Measurements from ENCODE around the gene PPT2. TPM values are rescaled to one million over a fixed set of nuclear protein-coding genes. Genes with fewer than 3 reads are reported as not detected.

The PPT2 gene
- total RNA-seq, 2 experiments from 2014 or later = 8.7 to 8.9 TPM

- intact Hi-C loops (cut with DNase I, micrococcal nuclease) = loop anchor here in 1 of 2 experiments (5.0 to 10.0 kb wide), 5 partner anchors 534 to 1984 kb away; partner anchors contain the start of genes BRD2, C6orf47, CSNK2B and GPANK1
- H3K27ac Mint-ChIP-seq = no peak overlapping the region
- DNase-seq = peak in 1 of 14 experiments; percentile 30
- Histone ChIP-seq H3K27ac (ENCODE audit: low read depth in 1 of 2, low read length in 2 of 2) (no peak overlapping the region), H3K4me1 (ENCODE audit: insufficient read depth, low read length) (peaks cover 32% of the 10 kb centered on the region), H3K4me3 (ENCODE audit: low read length) (no peak overlapping the region), H3K27me3 (ENCODE audit: control insufficient read depth in 1 of 2, insufficient read depth in 2 of 2, low read length in 2 of 2) (no peaks in the 10 kb centered on the region), H3K36me3 (ENCODE audit: insufficient read depth, low read length) (no peaks in the 10 kb centered on the region), H3K9me3 (ENCODE audit: control insufficient read depth in 1 of 2, insufficient read depth in 1 of 2, low read length in 2 of 2) (no peaks in the 10 kb centered on the region)
- H3K4me3 Mint-ChIP-seq = peak overlapping the region; percentile 38
- H3K4me1 Mint-ChIP-seq (ENCODE audit: low read depth) = peaks cover 30% of the 10 kb centered on the region
- TF ChIP-seq, protein P1, sequence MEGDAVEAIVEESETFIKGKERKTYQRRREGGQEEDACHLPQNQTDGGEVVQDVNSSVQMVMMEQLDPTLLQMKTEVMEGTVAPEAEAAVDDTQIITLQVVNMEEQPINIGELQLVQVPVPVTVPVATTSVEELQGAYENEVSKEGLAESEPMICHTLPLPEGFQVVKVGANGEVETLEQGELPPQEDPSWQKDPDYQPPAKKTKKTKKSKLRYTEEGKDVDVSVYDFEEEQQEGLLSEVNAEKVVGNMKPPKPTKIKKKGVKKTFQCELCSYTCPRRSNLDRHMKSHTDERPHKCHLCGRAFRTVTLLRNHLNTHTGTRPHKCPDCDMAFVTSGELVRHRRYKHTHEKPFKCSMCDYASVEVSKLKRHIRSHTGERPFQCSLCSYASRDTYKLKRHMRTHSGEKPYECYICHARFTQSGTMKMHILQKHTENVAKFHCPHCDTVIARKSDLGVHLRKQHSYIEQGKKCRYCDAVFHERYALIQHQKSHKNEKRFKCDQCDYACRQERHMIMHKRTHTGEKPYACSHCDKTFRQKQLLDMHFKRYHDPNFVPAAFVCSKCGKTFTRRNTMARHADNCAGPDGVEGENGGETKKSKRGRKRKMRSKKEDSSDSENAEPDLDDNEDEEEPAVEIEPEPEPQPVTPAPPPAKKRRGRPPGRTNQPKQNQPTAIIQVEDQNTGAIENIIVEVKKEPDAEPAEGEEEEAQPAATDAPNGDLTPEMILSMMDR (IDR thresholded peaks at IDR 0.05) = no peak
- peaks cover 3% of the 10 kb centered on the region for H3K36me3 Mint-ChIP-seq (ENCODE audit: low read depth)
- H3K27me3 Mint-ChIP-seq = no peaks in the 10 kb centered on the region
- POLR2A ChIA-PET = interaction anchor here (12.1 kb wide), 1 partner anchor 19 kb away, joined by 242 read pairs; the partner anchor contains the start of genes AGPAT1 and RNF5
- no peak for ATAC-seq (ENCODE audit: poor library complexity)
- CTCF ChIA-PET = no interaction called here
- H3K9me3 Mint-ChIP-seq = no peaks in the 10 kb centered on the region
Observed at GRCh38 chr6:32198866-32199265, 44.9 kb downstream of the PPT2 start.

- H3K4me1 Mint-ChIP-seq (ENCODE audit: low read depth) = peaks cover 12% of the 10 kb centered on the region
- H3K4me1 ChIP-seq (ENCODE audit: insufficient read depth, low read length) = peaks cover 15% of the 10 kb centered on the region
- H3K27me3 ChIP-seq (ENCODE audit: control insufficient read depth in 1 of 2, insufficient read depth in 2 of 2, low read length in 2 of 2) = peaks cover 0 to 2% of the 10 kb centered on the region in 2 experiments
- no peak for ATAC-seq (ENCODE audit: poor library complexity)
- H3K27ac ChIP-seq (ENCODE audit: low read depth in 1 of 2, low read length in 2 of 2) = no peak overlapping the region
- H3K9me3 Mint-ChIP-seq = no peaks in the 10 kb centered on the region
- ChIA-PET CTCF (no interaction called here), POLR2A (no interaction called here)
- intact Hi-C loops (cut with DNase I, micrococcal nuclease) = loop anchor here in 1 of 2 experiments (5.0 kb wide), 1 partner anchor 41 kb away; no protein-coding TSS in a partner anchor
- peak in 1 of 14 experiments; percentile 16 for DNase-seq
- H3K27ac Mint-ChIP-seq = no peak overlapping the region
- H3K9me3 ChIP-seq (ENCODE audit: control insufficient read depth in 1 of 2, insufficient read depth in 1 of 2, low read length in 2 of 2) = no peaks in the 10 kb centered on the region
- H3K4me3 Mint-ChIP-seq = no peak overlapping the region
- no peaks in the 10 kb centered on the region for H3K36me3 Mint-ChIP-seq (ENCODE audit: low read depth)
- peaks cover 3% of the 10 kb centered on the region for H3K27me3 Mint-ChIP-seq
- H3K4me3 ChIP-seq (ENCODE audit: low read length) = no peak overlapping the region
- TF ChIP-seq, protein P1 (IDR thresholded peaks at IDR 0.05) = no peak
- H3K36me3 ChIP-seq (ENCODE audit: insufficient read depth, low read length) = no peaks in the 10 kb centered on the region
Observed at GRCh38 chr6:32200711-32201475, 47.0 kb downstream of the PPT2 start.

DNA sequence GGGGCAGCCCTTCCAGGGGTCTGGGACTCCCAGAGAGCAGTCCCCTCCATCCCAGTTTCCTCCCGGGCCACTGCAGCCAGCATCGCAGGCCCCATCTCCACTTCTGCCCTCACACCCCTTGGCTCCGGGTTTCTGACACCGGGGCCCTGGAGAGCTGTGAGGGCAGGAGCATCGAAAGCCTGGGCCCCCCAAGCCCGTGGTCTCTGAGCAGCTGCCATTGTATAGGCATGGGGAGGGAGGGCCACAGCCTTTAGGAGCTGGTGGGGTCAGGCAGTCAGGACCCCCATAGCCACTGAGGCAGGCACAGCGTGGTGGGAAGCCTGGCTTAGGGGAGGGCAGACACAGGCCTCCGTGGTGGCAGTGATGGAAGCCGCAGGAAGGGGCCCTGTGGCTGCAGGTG lies 48.2 kb downstream of the PPT2 start:
- peak in 1 of 14 experiments; percentile 15 for DNase-seq
- Mint-ChIP-seq H3K27me3 (peaks cover 3% of the 10 kb centered on the region), H3K9me3 (no peaks in the 10 kb centered on the region), H3K36me3 (ENCODE audit: low read depth) (no peaks in the 10 kb centered on the region), H3K4me1 (ENCODE audit: low read depth) (no peaks in the 10 kb centered on the region), H3K27ac (no peak overlapping the region), H3K4me3 (no peak overlapping the region)
- no peak for ATAC-seq (ENCODE audit: poor library complexity)
- intact Hi-C loops (cut with DNase I, micrococcal nuclease) = loop anchor here in 1 of 2 experiments (5.0 kb wide), 1 partner anchor 40 kb away; no protein-coding TSS in a partner anchor
- Histone ChIP-seq H3K36me3 (ENCODE audit: insufficient read depth, low read length) (no peaks in the 10 kb centered on the region), H3K9me3 (ENCODE audit: control insufficient read depth in 1 of 2, insufficient read depth in 1 of 2, low read length in 2 of 2) (no peaks in the 10 kb centered on the region), H3K4me3 (ENCODE audit: low read length) (no peak overlapping the region), H3K27ac (ENCODE audit: low read depth in 1 of 2, low read length in 2 of 2) (no peak overlapping the region), H3K27me3 (ENCODE audit: control insufficient read depth in 1 of 2, insufficient read depth in 2 of 2, low read length in 2 of 2) (peaks cover 0 to 2% of the 10 kb centered on the region in 2 experiments), H3K4me1 (ENCODE audit: insufficient read depth, low read length) (peaks cover 2% of the 10 kb centered on the region)
- CTCF ChIA-PET = no interaction called here
- TF ChIP-seq, protein P1 (IDR thresholded peaks at IDR 0.05) = no peak
- POLR2A ChIA-PET = no interaction called here

Data from CD4-positive, alpha-beta T cell (primary cell).